GM06990 (cell line): Measurements from ENCODE around the gene VANGL2.

Experiments
- DNase-seq: peaks from one replicate; pipeline ENCODE4 v3.0.0-alpha.2; 2011; ENCODE audit not compliant: insufficient read length; ENCODE audit errors: extremely low read depth
- H3K27me3 ChIP-seq: replicated peaks from 2 replicates; pipeline ENCODE4 v1.6.0; 2011; ENCODE audit warnings: low read length; ENCODE audit not compliant: control insufficient read depth, insufficient read depth
- H3K36me3 ChIP-seq: 2 replicates; pipeline ENCODE4 v1.5.1; 2011; ENCODE audit warnings: low read length; ENCODE audit not compliant: control insufficient read depth, insufficient read depth
- H3K4me3 ChIP-seq: replicated peaks from 2 replicates; pipeline ENCODE4 v1.5.1; 2011; ENCODE audit warnings: low read depth, mild to moderate bottlenecking, control low read depth, low read length
- TF ChIP-seq, protein P1 (sequence below): IDR thresholded peaks from 2 replicates; pipeline ENCODE4 v1.5.1; 2011; ENCODE audit warnings: low read length, control low read depth, mild to moderate bottlenecking, inconsistent platforms; ENCODE audit not compliant: insufficient read depth, poor library complexity, severe bottlenecking

Gene VANGL2

GRCh38 chr1:160361814-160362167 lies 38.6 kb upstream of the VANGL2 start:
- TF ChIP-seq, protein P1, sequence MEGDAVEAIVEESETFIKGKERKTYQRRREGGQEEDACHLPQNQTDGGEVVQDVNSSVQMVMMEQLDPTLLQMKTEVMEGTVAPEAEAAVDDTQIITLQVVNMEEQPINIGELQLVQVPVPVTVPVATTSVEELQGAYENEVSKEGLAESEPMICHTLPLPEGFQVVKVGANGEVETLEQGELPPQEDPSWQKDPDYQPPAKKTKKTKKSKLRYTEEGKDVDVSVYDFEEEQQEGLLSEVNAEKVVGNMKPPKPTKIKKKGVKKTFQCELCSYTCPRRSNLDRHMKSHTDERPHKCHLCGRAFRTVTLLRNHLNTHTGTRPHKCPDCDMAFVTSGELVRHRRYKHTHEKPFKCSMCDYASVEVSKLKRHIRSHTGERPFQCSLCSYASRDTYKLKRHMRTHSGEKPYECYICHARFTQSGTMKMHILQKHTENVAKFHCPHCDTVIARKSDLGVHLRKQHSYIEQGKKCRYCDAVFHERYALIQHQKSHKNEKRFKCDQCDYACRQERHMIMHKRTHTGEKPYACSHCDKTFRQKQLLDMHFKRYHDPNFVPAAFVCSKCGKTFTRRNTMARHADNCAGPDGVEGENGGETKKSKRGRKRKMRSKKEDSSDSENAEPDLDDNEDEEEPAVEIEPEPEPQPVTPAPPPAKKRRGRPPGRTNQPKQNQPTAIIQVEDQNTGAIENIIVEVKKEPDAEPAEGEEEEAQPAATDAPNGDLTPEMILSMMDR, result no peak
- no peaks in the 10 kb centered on the region for H3K27me3 ChIP-seq
- H3K4me3 ChIP-seq, result no peak overlapping the region
- no peak for DNase-seq
- peaks cover 21% of the 10 kb centered on the region for H3K36me3 ChIP-seq

DNA sequence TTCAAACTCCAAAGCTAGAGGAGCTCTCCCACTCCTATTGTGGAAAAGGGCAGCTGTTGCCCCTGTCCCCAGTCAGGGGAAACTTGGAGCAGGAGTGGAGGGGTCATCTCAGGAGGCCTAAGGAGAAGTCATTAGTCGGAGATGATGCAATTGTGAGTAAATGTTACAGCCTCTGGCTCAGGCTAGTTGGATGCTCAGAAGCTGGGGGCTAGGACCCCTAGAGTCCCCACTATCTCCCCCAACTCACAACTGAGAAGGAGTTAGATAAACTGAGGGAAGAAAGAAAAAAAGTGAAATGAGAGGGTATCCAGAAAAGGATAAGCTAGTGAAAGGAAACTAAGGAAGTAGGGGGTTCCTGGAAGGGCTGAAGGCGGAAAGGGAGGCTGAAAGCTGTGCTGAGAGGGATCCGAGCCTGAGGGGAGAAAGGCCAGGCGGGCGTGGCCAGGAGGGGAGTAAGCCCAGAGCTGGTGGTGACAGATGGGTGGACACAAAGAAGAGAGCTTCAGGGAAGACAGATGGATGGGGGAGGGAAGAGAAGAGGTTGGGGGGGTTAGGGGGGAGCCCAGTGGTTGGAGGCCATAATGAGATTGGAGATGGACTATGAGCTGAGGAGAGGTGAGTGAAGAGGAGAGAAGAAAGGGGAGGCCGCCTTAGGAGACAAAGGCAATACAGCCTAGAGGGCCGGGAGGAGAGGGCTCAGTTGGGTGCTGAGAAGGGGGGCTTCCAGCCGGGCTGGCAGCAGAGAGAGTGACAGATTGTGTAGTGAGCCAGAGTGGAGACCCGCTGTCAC lies 38.0 kb upstream of the VANGL2 start:
- H3K4me3 ChIP-seq, result no peak overlapping the region
- TF ChIP-seq, protein P1, result no peak
- DNase-seq, result no peak

DNA sequence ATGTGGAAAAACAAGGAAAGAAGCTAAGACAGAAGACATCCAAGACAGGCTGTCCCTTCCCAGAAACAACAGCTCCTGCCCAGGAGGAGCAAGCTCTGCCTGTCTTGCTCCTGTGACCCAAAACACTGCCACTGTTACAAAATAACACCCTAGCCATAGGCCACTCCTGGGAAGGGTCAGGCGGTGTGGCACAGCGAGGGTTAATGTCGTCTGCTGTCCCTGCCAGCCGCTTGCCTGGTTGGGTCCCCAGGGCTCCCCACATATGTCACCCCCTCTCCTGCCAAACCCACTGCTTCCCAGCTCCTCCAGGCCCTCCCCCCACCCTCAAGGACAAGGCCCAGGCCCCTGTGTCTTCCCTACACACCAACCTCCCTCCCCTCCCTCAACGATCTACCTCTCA lies 37.4 kb upstream of the VANGL2 start:
- no peaks in the 10 kb centered on the region for H3K27me3 ChIP-seq
- H3K36me3 ChIP-seq, result peaks cover 12% of the 10 kb centered on the region
- no peak overlapping the region for H3K4me3 ChIP-seq
- TF ChIP-seq, protein P1, result no peak
- DNase-seq, result no peak

More for the DNA sequence above, 38.0 kb upstream of the VANGL2 start:
- peaks cover 17% of the 10 kb centered on the region for H3K36me3 ChIP-seq
- H3K27me3 ChIP-seq, result no peaks in the 10 kb centered on the region

DNA sequence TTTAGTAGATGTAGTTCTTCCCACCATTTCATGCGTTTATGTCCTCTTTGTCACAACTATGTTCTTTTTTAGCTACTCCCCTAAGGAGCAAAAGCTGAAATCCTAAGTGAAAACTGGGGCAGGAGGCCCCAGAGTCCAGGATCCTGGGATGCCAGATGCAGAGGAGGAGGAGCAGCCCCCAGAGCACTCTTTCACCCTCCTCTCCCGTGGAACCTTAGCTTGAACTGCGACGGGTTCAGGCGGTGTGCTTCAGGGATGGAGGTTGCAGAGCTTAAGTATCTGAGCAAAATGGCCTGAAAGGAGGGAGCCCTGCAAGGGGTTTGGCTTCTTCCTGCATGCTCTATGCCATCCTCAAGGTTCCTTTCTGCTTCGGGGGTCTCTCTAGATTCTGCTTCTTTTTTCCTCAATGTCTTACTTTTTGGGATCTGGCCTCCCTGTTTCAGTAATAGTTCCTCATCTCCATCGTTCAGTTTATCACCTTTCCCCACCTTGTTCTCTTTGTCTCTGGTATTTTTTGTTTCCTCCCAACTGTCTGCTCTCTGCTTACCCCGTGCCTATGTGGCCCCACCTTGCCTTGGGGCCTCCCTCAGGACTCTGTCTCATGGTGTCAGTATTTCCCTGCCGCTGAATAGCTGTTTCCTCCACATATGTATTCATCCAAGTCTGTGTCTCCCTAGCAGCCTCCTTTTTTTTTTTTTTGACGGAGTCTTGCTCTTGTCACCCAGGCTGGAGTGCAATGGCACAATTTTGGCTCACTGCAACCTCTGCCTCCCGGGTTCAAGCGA lies 36.2 kb upstream of the VANGL2 start:
- H3K4me3 ChIP-seq, result no peak overlapping the region
- TF ChIP-seq, protein P1, result no peak
- H3K27me3 ChIP-seq, result no peaks in the 10 kb centered on the region
- H3K36me3 ChIP-seq, result peaks cover 9% of the 10 kb centered on the region
- DNase-seq, result no peak

DNA sequence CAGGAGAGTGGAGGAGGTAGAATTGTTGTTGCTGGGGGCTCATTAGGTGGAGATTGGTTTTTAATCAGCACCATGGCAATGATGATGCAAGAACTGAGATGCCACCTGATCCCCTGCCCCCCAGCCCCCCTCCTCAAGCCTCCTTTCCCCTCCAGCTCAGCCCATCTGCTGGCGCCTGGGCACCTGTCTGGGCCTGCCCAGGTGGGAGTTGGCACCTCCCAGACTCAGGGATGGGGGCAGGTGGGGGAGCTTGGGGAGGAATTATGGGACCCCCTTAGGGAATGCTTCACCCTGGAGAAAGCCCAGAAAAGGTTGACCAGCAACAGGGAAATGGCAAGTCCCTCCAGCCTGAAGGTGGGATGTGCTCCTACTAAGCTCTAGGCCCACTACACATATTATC lies 35.0 kb upstream of the VANGL2 start:
- no peak overlapping the region for H3K4me3 ChIP-seq
- H3K27me3 ChIP-seq, result no peaks in the 10 kb centered on the region
- peaks cover 5% of the 10 kb centered on the region for H3K36me3 ChIP-seq
- TF ChIP-seq, protein P1, result no peak
- DNase-seq, result no peak
